Central memory CD8-positive, alpha-beta T cell (primary cell): Measurements from ENCODE around the gene PLOD3.

Experiments
- ATAC-seq: fragments of 150-1000 bp; cut with Tn5 transposase; replicated peaks from 2 replicates; pipeline ENCODE4 v1.10.0; 2022; ENCODE audit warnings: mild to moderate bottlenecking, moderate FRiP score, moderate number of reproducible peaks; ENCODE audit not compliant: poor library complexity, severe bottlenecking; ENCODE audit errors: extremely low read depth
- DNase-seq, 2 donors: peaks; one replicate each; pipeline ENCODE4 v3.0.0; 2021; ENCODE audit warnings: low spot score in 2 of 2
- H3K27ac Mint-ChIP-seq: one replicate; pipeline ENCODE4 v1.8.0; 2022; ENCODE audit warnings: low read depth, mild to moderate bottlenecking, moderate library complexity, mixed read lengths
- H3K27me3 Mint-ChIP-seq: one replicate; pipeline ENCODE4 v1.8.0; 2022; ENCODE audit warnings: mixed read lengths
- H3K36me3 Mint-ChIP-seq: one replicate; pipeline ENCODE4 v1.8.0; 2022; ENCODE audit warnings: mild to moderate bottlenecking, moderate library complexity, mixed read lengths; ENCODE audit not compliant: insufficient read depth
- H3K4me1 Mint-ChIP-seq: one replicate; pipeline ENCODE4 v1.8.0; 2022; ENCODE audit warnings: mixed read lengths
- H3K4me3 Mint-ChIP-seq: one replicate; pipeline ENCODE4 v1.8.0; 2022; ENCODE audit warnings: mild to moderate bottlenecking, moderate library complexity, mixed read lengths
- H3K9me3 Mint-ChIP-seq: one replicate; pipeline ENCODE4 v1.8.0; 2022; ENCODE audit warnings: mixed read lengths

The PLOD3 gene

DNA sequence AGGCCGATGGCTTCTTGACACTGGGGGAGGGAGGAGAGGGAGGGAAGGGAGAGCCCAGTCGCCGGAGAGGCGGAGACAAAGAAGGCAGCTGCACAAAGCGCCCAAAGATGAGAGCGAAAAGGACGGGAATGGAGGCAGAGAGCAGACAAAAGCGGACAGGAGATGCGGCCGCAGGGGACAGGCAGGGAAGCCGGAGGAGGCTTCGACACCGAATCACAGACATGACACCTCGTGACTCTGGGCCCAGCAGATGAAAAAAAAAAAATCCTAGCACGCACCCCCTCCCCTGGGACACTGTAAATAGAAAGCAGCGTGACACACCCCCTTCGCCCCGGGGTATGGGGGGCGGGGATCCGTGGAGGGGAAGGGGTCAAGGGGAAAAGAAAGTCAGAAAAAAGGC, 38.3 kb downstream of the PLOD3 start:
- H3K4me1 Mint-ChIP-seq = peaks cover 22% of the 10 kb centered on the region
- no peak for DNase-seq
- peak overlapping the region; percentile 16 for H3K4me3 Mint-ChIP-seq
- no peaks in the 10 kb centered on the region for H3K9me3 Mint-ChIP-seq
- H3K27me3 Mint-ChIP-seq = peaks cover 82% of the 10 kb centered on the region
- H3K36me3 Mint-ChIP-seq = peaks cover 2% of the 10 kb centered on the region
- H3K27ac Mint-ChIP-seq = no peak overlapping the region
- no peak for ATAC-seq

DNA sequence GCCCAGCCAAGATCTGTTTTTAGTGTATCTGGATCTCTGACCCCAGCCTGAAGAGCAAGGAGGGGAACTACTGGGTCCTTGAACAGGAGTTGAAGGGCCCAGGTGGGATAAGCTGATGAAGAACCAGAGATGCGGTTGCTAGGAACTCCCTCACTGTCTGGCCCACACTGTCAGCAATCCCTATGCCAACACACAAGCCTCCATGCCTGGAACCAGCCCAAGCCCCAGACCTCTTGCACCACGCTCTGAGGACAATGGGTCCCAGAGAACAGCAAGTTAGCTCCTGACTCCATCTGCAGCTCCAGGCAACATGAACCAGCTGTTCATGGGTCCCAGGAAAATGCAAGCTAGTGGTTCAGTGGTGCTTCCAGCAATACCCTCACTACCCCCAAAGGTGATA, 39.7 kb downstream of the PLOD3 start:
- peaks cover 2% of the 10 kb centered on the region for H3K36me3 Mint-ChIP-seq
- DNase-seq = no peak
- H3K4me3 Mint-ChIP-seq = no peak overlapping the region
- H3K27ac Mint-ChIP-seq = no peak overlapping the region
- H3K27me3 Mint-ChIP-seq = peaks cover 93% of the 10 kb centered on the region
- no peak for ATAC-seq
- no peaks in the 10 kb centered on the region for H3K9me3 Mint-ChIP-seq
- peaks cover 33% of the 10 kb centered on the region for H3K4me1 Mint-ChIP-seq

GRCh38 chr7:101175664-101176063, 41.7 kb downstream of the PLOD3 start:
- peaks cover 42% of the 10 kb centered on the region for H3K4me1 Mint-ChIP-seq
- no peak for ATAC-seq
- H3K36me3 Mint-ChIP-seq = peaks cover 13% of the 10 kb centered on the region
- peaks cover 97% of the 10 kb centered on the region for H3K27me3 Mint-ChIP-seq
- no peak overlapping the region for H3K4me3 Mint-ChIP-seq
- no peak overlapping the region for H3K27ac Mint-ChIP-seq
- DNase-seq = no peak
- H3K9me3 Mint-ChIP-seq = no peaks in the 10 kb centered on the region

DNA sequence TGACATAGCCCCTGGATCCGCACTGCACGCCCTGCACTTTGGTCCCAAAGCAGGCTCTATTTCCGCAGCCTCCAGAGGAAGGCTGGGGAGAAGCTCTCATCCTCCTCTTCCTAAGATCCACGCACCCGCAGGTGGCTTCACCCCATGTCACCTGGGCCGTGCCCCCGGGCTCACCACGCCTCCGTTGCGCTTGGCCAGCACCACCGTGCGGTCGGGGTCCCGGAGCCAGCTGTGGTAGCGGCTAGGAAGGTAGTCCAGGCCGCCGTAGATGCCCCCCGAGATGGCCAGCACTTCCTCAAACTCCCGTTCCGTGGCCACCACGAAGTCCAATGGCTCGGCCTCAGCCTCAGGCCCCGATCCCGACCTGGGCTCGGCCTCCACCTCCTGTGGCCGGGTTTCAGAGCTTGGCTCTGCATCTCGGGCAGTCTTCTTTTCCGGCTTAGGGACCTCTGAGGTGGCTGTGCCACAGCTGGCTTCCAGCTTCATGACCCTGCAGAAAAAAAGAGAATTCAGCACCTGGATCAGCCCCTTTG, 43.0 kb downstream of the PLOD3 start:
- ATAC-seq = no peak
- Mint-ChIP-seq H3K9me3 (no peaks in the 10 kb centered on the region), H3K36me3 (peaks cover 14% of the 10 kb centered on the region), H3K27me3 (peaks cover 98% of the 10 kb centered on the region), H3K4me1 (peaks cover 47% of the 10 kb centered on the region), H3K27ac (no peak overlapping the region), H3K4me3 (peak overlapping the region; percentile 43)
- no peak for DNase-seq

GRCh38 chr7:101173752-101174244, 43.6 kb downstream of the PLOD3 start:
- Mint-ChIP-seq H3K4me3 (peak overlapping the region; percentile 43), H3K4me1 (peaks cover 45% of the 10 kb centered on the region), H3K27ac (peak overlapping the region; percentile 58), H3K9me3 (no peaks in the 10 kb centered on the region), H3K36me3 (peaks cover 16% of the 10 kb centered on the region), H3K27me3 (peaks cover 98% of the 10 kb centered on the region)
- ATAC-seq (peak; percentile 52), DNase-seq (peak; percentile 44 to 58)

- peaks cover 18% of the 10 kb centered on the region for H3K36me3 Mint-ChIP-seq
- peaks cover 52% of the 10 kb centered on the region for H3K4me1 Mint-ChIP-seq
- ATAC-seq = no peak
- no peak overlapping the region for H3K27ac Mint-ChIP-seq
- peaks cover 100% of the 10 kb centered on the region for H3K27me3 Mint-ChIP-seq
- peak overlapping the region; percentile 43 for H3K4me3 Mint-ChIP-seq
- no peaks in the 10 kb centered on the region for H3K9me3 Mint-ChIP-seq
- DNase-seq = no peak
Measured at GRCh38 chr7:101172854-101173751, 44.3 kb downstream of the PLOD3 start.

GRCh38 chr7:101172005-101172853, 45.2 kb downstream of the PLOD3 start:
- Mint-ChIP-seq H3K4me1 (peaks cover 52% of the 10 kb centered on the region), H3K27ac (peak overlapping the region; percentile 73), H3K9me3 (no peaks in the 10 kb centered on the region), H3K36me3 (peaks cover 19% of the 10 kb centered on the region), H3K27me3 (peaks cover 100% of the 10 kb centered on the region), H3K4me3 (peak overlapping the region; percentile 43)
- ATAC-seq = no peak
- DNase-seq = no peak

- no peaks in the 10 kb centered on the region for H3K9me3 Mint-ChIP-seq
- H3K27ac Mint-ChIP-seq = peak overlapping the region; percentile 73
- H3K27me3 Mint-ChIP-seq = peaks cover 100% of the 10 kb centered on the region
- DNase-seq (no peak), ATAC-seq (no peak)
- H3K36me3 Mint-ChIP-seq = peaks cover 19% of the 10 kb centered on the region
- peaks cover 52% of the 10 kb centered on the region for H3K4me1 Mint-ChIP-seq
- H3K4me3 Mint-ChIP-seq = peak overlapping the region; percentile 43
Measured at GRCh38 chr7:101171442-101171837, 45.9 kb downstream of the PLOD3 start.

- H3K36me3 Mint-ChIP-seq = peaks cover 19% of the 10 kb centered on the region
- H3K27ac Mint-ChIP-seq = peak overlapping the region; percentile 73
- peaks cover 100% of the 10 kb centered on the region for H3K27me3 Mint-ChIP-seq
- no peaks in the 10 kb centered on the region for H3K9me3 Mint-ChIP-seq
- H3K4me3 Mint-ChIP-seq = peak overlapping the region; percentile 43
- DNase-seq (no peak), ATAC-seq (peak; percentile 40)
- peaks cover 57% of the 10 kb centered on the region for H3K4me1 Mint-ChIP-seq
Measured at GRCh38 chr7:101170617-101171441, 46.6 kb downstream of the PLOD3 start.

GRCh38 chr7:101169838-101170551, 47.4 kb downstream of the PLOD3 start:
- DNase-seq = peak; percentile 68 to 83

DNA sequence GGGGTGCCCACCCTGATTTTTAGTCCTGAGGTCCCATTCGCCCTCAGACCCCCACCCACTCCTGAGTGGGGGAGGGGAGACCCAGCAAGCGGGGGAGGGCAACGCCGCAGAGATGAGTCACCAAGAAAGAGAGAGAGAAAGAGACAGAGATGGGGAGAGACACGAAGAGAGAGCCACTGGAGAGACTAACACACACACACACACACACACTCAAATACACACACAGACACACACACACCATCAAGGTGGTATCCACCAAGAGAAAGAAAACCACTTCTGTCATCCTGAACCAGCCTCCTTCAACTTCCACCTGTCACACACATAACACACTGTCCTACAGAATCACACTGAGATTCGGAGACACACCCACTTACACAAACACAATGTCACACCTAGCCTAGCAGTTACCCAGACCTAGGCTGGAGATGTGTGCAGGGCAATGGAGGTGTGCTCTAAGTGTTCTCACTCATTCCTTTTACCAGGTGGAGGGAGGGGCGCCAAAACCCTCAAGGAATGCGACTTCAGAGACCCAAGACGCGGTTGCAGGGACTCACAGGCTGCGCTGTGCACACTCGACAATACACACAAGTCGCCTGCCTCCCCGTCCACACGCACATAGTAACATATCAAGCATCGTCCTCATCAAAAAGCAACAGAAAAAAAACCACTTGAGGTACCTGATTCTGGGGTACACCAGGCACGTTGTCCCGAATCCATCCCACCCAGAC, 48.1 kb downstream of the PLOD3 start:
- peaks cover 28% of the 10 kb centered on the region for H3K36me3 Mint-ChIP-seq
- H3K4me1 Mint-ChIP-seq = peaks cover 61% of the 10 kb centered on the region
- no peak overlapping the region for H3K4me3 Mint-ChIP-seq
- H3K27ac Mint-ChIP-seq = no peak overlapping the region
- no peak for DNase-seq
- no peak for ATAC-seq
- H3K27me3 Mint-ChIP-seq = peaks cover 96% of the 10 kb centered on the region
- H3K9me3 Mint-ChIP-seq = no peaks in the 10 kb centered on the region

More at GRCh38 chr7:101169838-101170551, 47.4 kb downstream of the PLOD3 start:
- Mint-ChIP-seq H3K27me3 (peaks cover 100% of the 10 kb centered on the region), H3K4me3 (peak overlapping the region; percentile 43), H3K9me3 (no peaks in the 10 kb centered on the region), H3K4me1 (peaks cover 63% of the 10 kb centered on the region), H3K36me3 (peaks cover 24% of the 10 kb centered on the region), H3K27ac (no peak overlapping the region)
- ATAC-seq = peak; percentile 34
